T-cell (primary cell): Measurements from ENCODE around the gene SSBP2. TPM values are rescaled to one million over a fixed set of nuclear protein-coding genes. Genes with fewer than 3 reads are reported as not detected.

Source experiments
- ATAC-seq, 4 experiments: fragments of 200-7000 bp in 3 of 4; fragments of 150-1000 bp in 1 of 4; cut with Tn5 transposase; replicated peaks in 1 of 4; 1 replicate in 3 of 4; 2 replicates in 1 of 4; pipeline ENCODE4 v1.10.0; 2021; ENCODE audit warnings: moderate library complexity in 3 of 4, mild to moderate bottlenecking in 2 of 4, moderate number of reproducible peaks in 1 of 4
- CTCF ChIA-PET, 2 donors: fragments of 300-600 bp; sonication (Branson Sonifier 250); formaldehyde crosslinking; loops; one replicate each; lab custom pipeline; 2022; ENCODE audit warnings: antibody characterized with exemption in 2 of 2; lab: Charles Lee
- POLR2A ChIA-PET, 2 donors: fragments of 300-600 bp; sonication (Branson Sonifier 250); formaldehyde crosslinking; loops; one replicate each; lab custom pipeline; 2022; ENCODE audit warnings: antibody characterized with exemption in 2 of 2; lab: Charles Lee
- DNase-seq, 35 experiments: peaks; one replicate each; pipeline versions ENCODE4 v3.0.0 to v3.0.0-alpha.2; 2013 to 2023
- H3K27ac ChIP-seq: one replicate; pipeline ENCODE4 v1.5.1; 2013; ENCODE audit warnings: low read length
- H3K27me3 ChIP-seq, 2 experiments: replicated peaks in 1 of 2; 1 replicate in 1 of 2; 2 replicates in 1 of 2; pipeline versions ENCODE4 v1.6.1 to v1.7.0; 2013; ENCODE audit warnings: low read length in 1 of 2, mixed read lengths in 1 of 2; ENCODE audit not compliant: control insufficient read depth in 2 of 2, insufficient read depth in 2 of 2; ENCODE audit errors: extremely low read depth in 1 of 2
- H3K36me3 ChIP-seq, 2 donors: 1 replicate in 1 of 2; 2 replicates in 1 of 2; pipeline versions ENCODE4 v1.6.1 to v1.7.0; 2013; ENCODE audit warnings: low read length in 1 of 2; ENCODE audit not compliant: control insufficient read depth in 2 of 2, insufficient read depth in 1 of 2; ENCODE audit errors: extremely low read depth in 1 of 2
- H3K4me1 ChIP-seq, 2 experiments: 1 replicate in 1 of 2; 2 replicates in 1 of 2; pipeline versions ENCODE4 v1.6.1 to v1.7.0; 2013; ENCODE audit warnings: low read length in 2 of 2, mixed read lengths in 1 of 2; ENCODE audit not compliant: insufficient read depth in 2 of 2, control insufficient read depth in 1 of 2; ENCODE audit errors: extremely low read depth in 1 of 2
- H3K4me3 ChIP-seq, 2 donors: 1 replicate in 1 of 2; 2 replicates in 1 of 2; pipeline versions ENCODE4 v1.5.1 to v1.7.0; 2013; ENCODE audit warnings: mild to moderate bottlenecking in 2 of 2, low read length in 1 of 2, moderate library complexity in 1 of 2; ENCODE audit not compliant: control insufficient read depth in 1 of 2; ENCODE audit errors: extremely low read depth in 1 of 2
- H3K9me3 ChIP-seq: 2 replicates; pipeline ENCODE4 v1.7.0; 2013
- H3K27ac Mint-ChIP-seq, 2 donors: one replicate each; pipeline ENCODE4 v1.8.0; 2020 to 2021; ENCODE audit warnings: mild to moderate bottlenecking in 2 of 2, mixed read lengths in 2 of 2
- H3K27me3 Mint-ChIP-seq, 2 donors: one replicate each; pipeline ENCODE4 v1.8.0; 2021 to 2022; ENCODE audit warnings: mixed read lengths in 2 of 2
- H3K36me3 Mint-ChIP-seq: one replicate; pipeline ENCODE4 v1.8.0; 2021; ENCODE audit warnings: mixed read lengths
- H3K4me1 Mint-ChIP-seq, 3 donors: one replicate each; pipeline ENCODE4 v1.8.0; 2020 to 2022; ENCODE audit warnings: mixed read lengths in 3 of 3, mild to moderate bottlenecking in 1 of 3
- H3K4me3 Mint-ChIP-seq, 3 donors: one replicate each; pipeline ENCODE4 v1.8.0; 2020 to 2022; ENCODE audit warnings: mild to moderate bottlenecking in 3 of 3, mixed read lengths in 3 of 3, moderate library complexity in 3 of 3
- H3K9me3 Mint-ChIP-seq, 3 donors: one replicate each; pipeline ENCODE4 v1.8.0; 2020 to 2022; ENCODE audit warnings: mixed read lengths in 3 of 3
- WGBS: methylation state at CpG from one replicate; pipeline ENCODE4 v1.1.5; 2013; ENCODE audit warnings: missing lambda C conversion rate; ENCODE audit not compliant: insufficient coverage; 5-methylcytosine and 5-hydroxymethylcytosine counted together
- total RNA-seq, 35 experiments: library from RNA in 6 of 35; stranded (reverse) in 6 of 35; fragments of 120-200 nt in 1 of 35; gene quantifications; one replicate each; pipeline versions ENCODE4 v1.2.1 to v1.2.4 and lab custom pipeline; 2013 to 2026

SSBP2 gene
- total RNA-seq, 5 donors from 2014 or later (not counting 1 experiment from before 2014, with no cell fraction given), result 31.1 to 44.9 (median 35.8) TPM

DNA sequence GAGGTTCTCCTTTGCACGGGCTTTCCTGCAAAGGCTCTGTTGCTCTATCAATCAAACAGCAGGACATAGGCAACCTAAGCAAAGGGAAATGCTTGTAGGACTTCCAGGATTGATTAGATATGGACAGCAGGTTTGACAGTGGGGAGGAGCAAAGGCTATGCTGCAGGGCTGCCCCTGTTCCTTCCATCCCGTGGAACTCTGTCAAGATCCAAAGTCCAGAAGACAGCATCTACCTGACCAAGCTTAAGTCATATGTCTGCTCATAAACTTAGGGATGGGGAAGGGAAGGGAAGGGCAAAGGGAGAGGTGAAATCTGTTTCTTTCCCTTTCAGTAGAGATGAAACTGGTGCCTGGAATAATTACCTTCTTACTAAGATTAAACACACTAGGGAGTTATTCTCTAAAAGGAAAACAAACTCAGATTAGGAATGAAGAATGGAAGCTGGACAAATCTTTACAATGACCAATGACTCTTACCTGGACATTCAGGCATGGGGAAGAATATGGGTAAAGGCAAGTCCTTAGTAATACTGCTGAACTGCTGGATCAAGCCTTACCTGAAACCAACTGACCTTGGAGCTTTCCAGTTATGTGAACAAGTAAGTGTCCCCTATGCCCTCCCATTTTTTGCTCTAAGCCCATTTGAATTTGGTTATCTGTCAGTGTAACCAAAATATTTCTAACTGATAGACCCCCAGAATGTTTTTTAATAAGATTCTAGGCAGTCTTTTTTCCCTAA, 348.5 kb downstream of the SSBP2 start:
- Histone ChIP-seq H3K27ac (no peak overlapping the region), H3K27me3 (peaks cover 0 to 14% of the 10 kb centered on the region in 2 experiments), H3K36me3 (no peaks in the 10 kb centered on the region), H3K9me3 (no peaks in the 10 kb centered on the region), H3K4me3 (no peak overlapping the region), H3K4me1 (no peaks in the 10 kb centered on the region)
- Mint-ChIP-seq H3K27me3 (peaks cover 8 to 16% of the 10 kb centered on the region in 2 donors), H3K36me3 (peaks cover 7% of the 10 kb centered on the region), H3K9me3 (no peaks in the 10 kb centered on the region), H3K4me1 (no peaks in the 10 kb centered on the region), H3K27ac (no peak overlapping the region), H3K4me3 (no peak overlapping the region)
- no peak for ATAC-seq
- ChIA-PET CTCF (no interaction called here), POLR2A (no interaction called here)
- WGBS, result no CpG with 5 or more reads among the region's 2 CpGs
- no peak for DNase-seq

DNA sequence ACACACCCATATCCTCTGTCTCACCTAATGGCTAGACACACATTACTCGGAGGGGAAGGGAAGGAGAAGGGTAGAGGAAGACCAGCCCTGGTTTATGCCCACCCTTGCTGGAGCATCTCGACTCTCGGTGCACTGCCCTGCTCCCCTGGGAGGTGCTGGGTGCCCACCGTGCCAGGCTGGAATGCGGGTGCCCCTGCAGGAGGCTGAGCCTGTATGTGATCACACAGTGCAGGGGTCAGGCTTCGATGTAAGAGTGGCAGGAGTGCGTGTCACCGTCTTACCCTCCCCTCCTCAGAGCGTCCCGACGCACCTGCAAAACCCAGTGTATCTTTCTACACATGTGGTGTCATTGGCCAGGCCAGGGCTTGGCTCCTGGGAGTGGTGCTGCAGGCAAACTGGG, 349.6 kb downstream of the SSBP2 start:
- H3K4me3 ChIP-seq, result no peak overlapping the region
- no peaks in the 10 kb centered on the region for H3K36me3 ChIP-seq
- no peak for DNase-seq
- WGBS, result 88% methylated on average over 3 of the region's 11 CpGs
- peaks cover 0 to 20% of the 10 kb centered on the region in 2 experiments for H3K27me3 ChIP-seq
- no peaks in the 10 kb centered on the region for H3K4me1 ChIP-seq
- H3K9me3 ChIP-seq, result no peaks in the 10 kb centered on the region
- Mint-ChIP-seq H3K4me3 (no peak overlapping the region), H3K4me1 (no peaks in the 10 kb centered on the region), H3K9me3 (no peaks in the 10 kb centered on the region), H3K27ac (no peak overlapping the region), H3K27me3 (peaks cover 11 to 21% of the 10 kb centered on the region in 2 donors), H3K36me3 (peaks cover 7% of the 10 kb centered on the region)
- ATAC-seq, result no peak
- CTCF ChIA-PET, result no interaction called here
- H3K27ac ChIP-seq, result no peak overlapping the region
- POLR2A ChIA-PET, result interaction anchor here in 1 of 2 donors (0.6 kb wide), 1 partner anchor 320 kb away, joined by 4 read pairs; no protein-coding TSS in a partner anchor

DNA sequence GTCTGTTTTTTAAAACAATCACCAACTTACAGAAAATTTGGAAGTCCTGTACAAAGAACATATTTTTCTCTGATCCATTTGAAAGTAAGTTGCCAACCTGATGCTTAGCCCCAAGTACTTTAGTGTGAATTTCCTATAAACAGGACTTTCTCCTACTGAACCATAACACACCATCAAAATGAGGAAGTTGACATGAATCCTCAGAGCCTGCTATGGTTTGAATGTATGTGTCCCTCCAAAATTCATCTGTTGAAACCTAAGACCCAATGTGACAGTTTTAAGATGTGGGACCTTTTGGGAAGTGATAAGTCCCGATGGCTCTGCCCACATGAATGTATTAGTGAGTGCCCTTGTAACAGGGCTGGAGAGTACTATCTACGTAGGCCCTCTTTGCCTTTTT, 350.5 kb downstream of the SSBP2 start:
- no peak overlapping the region for H3K27ac ChIP-seq
- CTCF ChIA-PET, result no interaction called here

DNA sequence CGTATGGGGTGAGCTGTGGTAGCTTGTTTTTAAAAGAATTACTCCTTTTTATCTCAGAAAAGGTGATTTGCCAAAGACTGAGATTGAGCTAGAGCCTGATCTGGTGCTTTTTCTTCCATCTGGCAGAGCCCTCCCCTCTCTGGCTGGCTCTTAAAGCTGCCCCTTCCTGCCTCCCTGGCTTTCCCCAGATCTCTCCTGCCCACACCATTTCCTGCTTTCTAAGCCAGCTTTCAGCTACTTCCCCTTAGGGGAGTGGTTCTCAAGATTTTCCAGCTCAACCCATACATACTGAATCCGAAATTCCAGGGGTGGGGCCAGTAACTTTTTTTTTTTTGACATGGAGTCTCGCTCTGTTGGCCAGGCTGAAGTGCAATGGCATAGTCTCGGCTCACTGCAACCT, 352.2 kb downstream of the SSBP2 start:
- H3K27me3 ChIP-seq, result peaks cover 2 to 29% of the 10 kb centered on the region in 2 experiments
- CTCF ChIA-PET, result no interaction called here
- no peak for ATAC-seq

More for the DNA sequence above, 350.5 kb downstream of the SSBP2 start:
- WGBS, result no CpG with 5 or more reads among the region's 2 CpGs
- peaks cover 0 to 20% of the 10 kb centered on the region in 2 experiments for H3K27me3 ChIP-seq
- Mint-ChIP-seq H3K9me3 (peaks cover 0 to 1% (median under 1%) of the 10 kb centered on the region in 3 donors), H3K4me3 (no peak overlapping the region), H3K4me1 (no peaks in the 10 kb centered on the region), H3K27me3 (peaks cover 19 to 27% of the 10 kb centered on the region in 2 donors), H3K36me3 (peaks cover 5% of the 10 kb centered on the region), H3K27ac (no peak overlapping the region)
- ATAC-seq (no peak), DNase-seq (no peak)
- H3K4me1 ChIP-seq, result no peaks in the 10 kb centered on the region
- POLR2A ChIA-PET, result interaction anchor here in 1 of 2 donors (0.6 kb wide), 1 partner anchor 320 kb away, joined by 4 read pairs; no protein-coding TSS in a partner anchor
- no peak overlapping the region for H3K4me3 ChIP-seq
- no peaks in the 10 kb centered on the region for H3K9me3 ChIP-seq
- no peaks in the 10 kb centered on the region for H3K36me3 ChIP-seq

DNA sequence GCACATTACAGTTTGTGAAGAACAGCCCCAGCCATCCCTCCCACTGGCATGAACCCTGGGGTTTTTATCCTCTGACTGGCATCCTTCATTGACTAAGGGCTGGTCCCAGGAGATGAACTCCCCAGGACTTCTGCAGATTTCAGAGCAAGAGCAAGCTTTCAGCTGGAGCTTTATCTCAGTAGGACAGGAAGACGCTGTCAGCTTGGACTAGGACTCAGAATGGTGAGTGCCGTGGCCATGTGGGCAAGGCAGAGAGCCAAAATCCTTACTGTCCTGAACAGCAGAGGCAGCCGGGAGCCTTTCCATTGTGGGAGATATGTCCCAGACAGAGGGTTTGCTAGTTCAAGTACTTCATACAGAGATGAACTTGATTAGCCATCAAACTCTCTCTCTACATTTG, 353.7 kb downstream of the SSBP2 start:
- H3K27ac Mint-ChIP-seq, result no peak overlapping the region
- 32% methylated on average over 2 of the region's 3 CpGs for WGBS
- peaks cover 0 to 9% of the 10 kb centered on the region in 2 experiments for H3K4me1 ChIP-seq
- H3K4me1 Mint-ChIP-seq, result peaks cover 5 to 10% (median 5%) of the 10 kb centered on the region in 3 donors
- peaks cover 2% of the 10 kb centered on the region for H3K36me3 Mint-ChIP-seq
- POLR2A ChIA-PET, result interaction anchor here in 1 of 2 donors (0.5 kb wide), 1 partner anchor 10 kb away, joined by 4 read pairs; no protein-coding TSS in a partner anchor
- peaks cover 37 to 47% of the 10 kb centered on the region in 2 donors for H3K27me3 Mint-ChIP-seq
- DNase-seq (no peak), ATAC-seq (no peak)
- CTCF ChIA-PET, result no interaction called here
- peaks cover 2 to 37% of the 10 kb centered on the region in 2 experiments for H3K27me3 ChIP-seq
- no peaks in the 10 kb centered on the region for H3K9me3 ChIP-seq
- H3K4me3 Mint-ChIP-seq, result no peak overlapping the region
- no peak overlapping the region for H3K4me3 ChIP-seq
- no peak overlapping the region for H3K27ac ChIP-seq
- peaks cover 4 to 5% (median 5%) of the 10 kb centered on the region in 3 donors for H3K9me3 Mint-ChIP-seq
- no peaks in the 10 kb centered on the region for H3K36me3 ChIP-seq

More for the DNA sequence above, 352.2 kb downstream of the SSBP2 start:
- POLR2A ChIA-PET, result no interaction called here
- Histone ChIP-seq H3K4me1 (peaks cover 0 to 4% of the 10 kb centered on the region in 2 experiments), H3K4me3 (no peak overlapping the region), H3K9me3 (no peaks in the 10 kb centered on the region), H3K36me3 (no peaks in the 10 kb centered on the region), H3K27ac (no peak overlapping the region)
- Mint-ChIP-seq H3K9me3 (peaks cover 4 to 5% (median 5%) of the 10 kb centered on the region in 3 donors), H3K27me3 (peaks cover 24 to 37% of the 10 kb centered on the region in 2 donors), H3K36me3 (peaks cover 3% of the 10 kb centered on the region), H3K27ac (no peak overlapping the region), H3K4me1 (peaks cover 0 to 5% (median 4%) of the 10 kb centered on the region in 3 donors), H3K4me3 (no peak overlapping the region)
- 73% methylated on average over 3 of the region's 4 CpGs for WGBS
- no peak for DNase-seq

DNA sequence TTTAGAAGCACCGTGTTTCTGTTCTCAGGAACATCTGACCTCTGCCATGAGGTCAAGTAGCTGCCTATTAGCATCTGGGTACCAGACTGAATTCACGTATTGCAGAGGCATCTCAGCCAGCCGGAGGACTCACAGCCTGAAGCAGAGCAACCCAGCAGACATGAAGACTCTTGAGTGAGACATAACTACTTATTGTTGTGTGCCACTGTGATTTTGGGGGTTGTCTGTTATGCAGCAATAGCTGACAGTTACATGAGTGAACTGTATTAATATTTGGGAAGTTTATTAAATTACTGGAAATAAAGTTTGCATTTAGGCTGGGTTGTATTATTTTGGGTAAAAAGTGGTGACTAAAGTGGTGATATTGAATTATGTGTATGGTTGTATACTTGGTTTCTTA, 355.6 kb downstream of the SSBP2 start:
- 93% methylated on average over 3 of the region's 3 CpGs for WGBS
- Mint-ChIP-seq H3K27me3 (peaks cover 50 to 54% of the 10 kb centered on the region in 2 donors), H3K4me3 (no peak overlapping the region), H3K36me3 (no peaks in the 10 kb centered on the region), H3K27ac (no peak overlapping the region), H3K9me3 (peaks cover 4 to 5% (median 5%) of the 10 kb centered on the region in 3 donors), H3K4me1 (peaks cover 5 to 10% (median 5%) of the 10 kb centered on the region in 3 donors)
- Histone ChIP-seq H3K27ac (no peak overlapping the region), H3K36me3 (no peaks in the 10 kb centered on the region), H3K4me3 (no peak overlapping the region), H3K27me3 (peaks cover 2 to 33% of the 10 kb centered on the region in 2 experiments), H3K9me3 (no peaks in the 10 kb centered on the region), H3K4me1 (peaks cover 0 to 9% of the 10 kb centered on the region in 2 experiments)
- ChIA-PET CTCF (interaction anchor here in 1 of 2 donors (1.1 kb wide), 1 partner anchor 9 kb away, joined by 3 read pairs; no protein-coding TSS in a partner anchor), POLR2A (no interaction called here)
- ATAC-seq (no peak), DNase-seq (no peak)
